HG03457 (cell line): ENCODE results near the gene SERTAD2.
A peak's percentile ranks its signal among the peaks of the same experiment; 100 is the strongest.

Experiments used
- ATAC-seq: cut with Tn5 transposase; IDR thresholded peaks from one replicate; pipeline ENCODE4 v1.9.1; 2021; ENCODE audit warnings: moderate number of reproducible peaks; ENCODE audit not compliant: unreplicated experiment

Gene SERTAD2

DNA sequence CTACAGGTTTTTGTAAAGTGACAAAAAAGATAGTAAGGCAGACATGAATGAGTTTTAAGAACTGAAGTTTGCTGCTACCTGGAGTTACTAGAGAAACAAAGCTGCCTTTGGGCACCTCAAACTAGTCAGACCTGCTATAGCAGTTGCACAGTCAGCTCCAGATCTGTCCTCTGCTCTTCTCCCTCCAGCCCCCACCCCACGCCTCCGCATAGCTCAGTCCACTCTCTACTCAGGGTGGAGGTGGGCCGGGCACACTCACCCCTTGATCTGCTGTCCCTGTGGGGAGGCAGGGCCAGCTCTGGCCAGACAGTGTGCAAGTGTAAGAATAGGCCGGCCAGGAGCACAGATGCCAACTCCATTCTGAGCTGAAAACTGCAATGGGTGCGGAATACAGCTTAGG is 4.1 kb downstream of the SERTAD2 start:
- no peak for ATAC-seq

DNA sequence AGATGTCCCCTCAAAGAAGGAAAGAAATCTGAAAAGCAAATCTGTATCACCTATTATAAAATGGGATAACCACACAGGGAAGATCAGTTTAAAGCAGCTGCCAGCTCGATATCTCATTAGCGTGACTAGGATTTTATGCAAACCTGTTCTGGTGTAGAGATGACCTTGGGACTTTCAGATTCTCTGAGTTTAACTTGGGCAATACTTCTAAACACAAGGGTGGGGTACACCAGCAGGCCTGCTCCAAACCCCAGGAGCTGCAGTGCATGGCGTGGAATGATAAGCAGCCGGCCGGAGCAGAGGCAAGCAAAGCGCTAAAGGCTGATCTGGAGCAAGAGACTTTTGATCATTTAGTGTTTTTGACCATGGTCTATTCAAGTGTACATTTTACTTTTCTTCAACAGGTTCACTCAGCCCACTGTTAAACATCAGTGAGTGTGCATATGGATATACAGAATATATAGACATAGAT is 4.7 kb downstream of the SERTAD2 start:
- ATAC-seq: no peak

DNA sequence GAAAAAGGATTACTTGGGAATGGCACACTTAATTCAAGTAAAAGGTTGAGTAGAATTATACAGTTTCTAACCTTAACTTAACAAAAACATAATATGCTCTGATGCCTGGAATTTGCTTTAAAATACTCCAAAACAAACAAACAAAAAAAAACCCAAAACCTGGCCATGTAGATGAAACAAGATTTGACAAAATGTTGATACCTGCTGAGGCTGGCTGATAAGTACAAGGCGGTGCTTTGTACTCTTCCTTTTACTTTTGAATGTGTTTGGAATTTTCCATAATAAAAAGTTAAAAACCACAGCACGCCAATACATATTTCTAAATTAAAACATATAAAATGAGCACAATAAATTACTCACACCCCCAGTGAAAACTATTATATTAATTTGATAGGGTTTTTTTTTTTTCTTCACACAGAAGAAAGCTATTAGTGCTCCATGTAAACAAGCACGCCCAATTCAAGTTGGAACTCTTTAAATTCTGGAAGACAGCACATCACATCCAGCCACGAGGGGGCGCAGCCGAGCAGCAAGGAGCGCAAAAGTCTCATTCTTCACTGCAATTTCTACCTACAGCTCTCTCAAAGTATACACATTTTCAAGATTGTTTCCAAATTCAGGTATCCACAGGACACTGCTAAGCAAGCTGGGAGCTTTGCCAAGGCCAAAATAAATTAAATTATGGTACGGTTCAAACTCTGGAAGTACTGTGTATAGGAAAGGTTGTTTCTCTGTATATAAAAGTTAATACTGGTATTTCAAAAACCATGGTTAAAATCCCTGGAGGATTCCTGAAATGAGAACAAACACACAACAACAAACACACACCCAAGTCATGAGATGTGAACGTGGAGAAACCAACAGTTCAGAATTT is 7.5 kb downstream of the SERTAD2 start:
- ATAC-seq: no peak

DNA sequence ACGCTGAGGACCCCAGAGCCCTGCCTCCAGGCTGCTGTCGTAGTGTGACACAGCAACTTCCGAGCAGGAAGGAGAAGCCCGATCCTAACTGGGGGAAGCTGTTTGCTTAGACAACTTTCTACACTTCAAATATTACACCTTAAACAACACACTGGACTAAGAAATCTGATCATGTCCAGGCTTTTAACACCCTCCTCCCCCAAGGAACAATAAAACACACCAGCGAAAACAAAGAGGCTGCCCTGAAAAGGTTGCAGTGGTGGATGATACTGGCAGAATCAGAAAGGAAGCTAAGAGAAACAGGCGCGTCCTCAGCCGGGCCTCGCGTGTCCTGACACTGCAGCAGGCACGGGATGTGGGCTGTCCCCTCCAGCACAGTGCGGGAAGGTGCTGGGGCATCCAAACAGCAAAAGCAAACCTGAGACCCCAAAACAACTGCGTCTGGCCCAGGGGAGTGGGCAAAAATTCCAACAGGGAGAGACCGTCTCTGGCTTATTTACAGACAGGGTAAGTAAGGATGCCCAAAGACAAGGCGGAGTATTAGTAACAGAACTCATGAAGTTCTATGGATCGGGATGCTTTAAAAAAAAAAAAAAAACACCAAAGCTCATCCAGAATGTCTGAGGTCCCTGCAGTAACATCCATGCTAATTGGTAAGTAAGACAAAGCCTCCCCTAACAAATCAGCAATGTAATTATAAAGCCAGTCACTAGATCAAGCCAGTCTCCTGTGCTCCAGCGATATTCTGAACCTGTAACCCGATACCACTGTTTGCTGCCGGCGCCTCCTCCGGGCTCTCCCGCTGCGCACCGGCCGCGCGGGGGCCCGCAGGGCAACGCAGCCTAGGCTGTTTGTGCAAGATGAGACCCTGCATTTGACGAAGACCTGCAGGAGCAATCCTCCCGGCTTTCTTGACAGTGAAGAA is 9.0 kb downstream of the SERTAD2 start:
- ATAC-seq: peak; percentile 44

DNA sequence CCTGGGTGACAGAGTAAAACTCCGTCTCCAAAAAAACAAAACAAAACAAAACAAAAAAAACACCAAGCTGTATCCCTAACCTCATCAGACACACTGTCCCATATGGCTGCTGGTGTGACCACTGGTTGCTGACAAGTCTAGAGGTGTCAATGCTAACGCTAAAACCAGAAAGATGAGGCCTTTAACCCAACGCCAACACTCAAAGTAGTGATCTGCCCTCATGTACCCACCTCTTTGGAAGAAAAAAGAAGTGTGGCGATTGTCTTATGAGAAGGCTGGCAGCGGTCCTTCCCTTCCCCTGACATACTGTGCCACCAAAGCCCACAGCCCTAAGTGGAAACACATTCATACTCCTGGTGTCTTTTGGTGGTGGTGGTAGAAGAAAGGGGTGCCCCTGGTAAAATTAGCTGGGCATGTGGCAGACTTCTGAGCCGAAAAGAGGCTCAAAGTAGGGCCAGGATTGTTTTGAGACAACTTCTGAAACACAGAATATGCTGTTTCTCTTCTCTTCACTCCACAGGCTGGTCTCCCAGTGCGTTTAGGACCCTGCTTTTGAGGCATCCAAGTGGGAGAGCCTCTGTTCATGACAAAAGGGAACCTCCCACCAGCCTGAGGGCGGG is 9.8 kb downstream of the SERTAD2 start:
- no peak for ATAC-seq

DNA sequence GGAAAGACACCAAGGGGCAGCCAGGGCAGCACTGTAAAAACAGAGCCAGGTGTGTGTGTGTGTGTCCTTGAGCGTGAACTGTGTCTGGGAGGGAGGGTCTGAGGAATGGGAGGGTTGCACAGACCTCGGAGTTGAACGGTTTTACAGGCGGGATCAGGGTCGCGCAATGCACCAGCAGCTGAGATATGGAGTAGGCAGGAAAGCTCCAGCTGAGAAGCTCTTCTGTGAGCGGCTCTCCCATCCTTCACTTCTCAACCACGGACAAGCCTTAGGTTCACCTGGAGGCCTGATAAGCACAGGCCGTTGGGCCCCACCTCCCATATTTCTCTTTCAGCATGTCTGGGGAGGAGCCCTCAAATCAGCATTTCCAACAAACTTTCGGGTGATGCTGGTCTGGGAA is 12.1 kb downstream of the SERTAD2 start:
- ATAC-seq: no peak

DNA sequence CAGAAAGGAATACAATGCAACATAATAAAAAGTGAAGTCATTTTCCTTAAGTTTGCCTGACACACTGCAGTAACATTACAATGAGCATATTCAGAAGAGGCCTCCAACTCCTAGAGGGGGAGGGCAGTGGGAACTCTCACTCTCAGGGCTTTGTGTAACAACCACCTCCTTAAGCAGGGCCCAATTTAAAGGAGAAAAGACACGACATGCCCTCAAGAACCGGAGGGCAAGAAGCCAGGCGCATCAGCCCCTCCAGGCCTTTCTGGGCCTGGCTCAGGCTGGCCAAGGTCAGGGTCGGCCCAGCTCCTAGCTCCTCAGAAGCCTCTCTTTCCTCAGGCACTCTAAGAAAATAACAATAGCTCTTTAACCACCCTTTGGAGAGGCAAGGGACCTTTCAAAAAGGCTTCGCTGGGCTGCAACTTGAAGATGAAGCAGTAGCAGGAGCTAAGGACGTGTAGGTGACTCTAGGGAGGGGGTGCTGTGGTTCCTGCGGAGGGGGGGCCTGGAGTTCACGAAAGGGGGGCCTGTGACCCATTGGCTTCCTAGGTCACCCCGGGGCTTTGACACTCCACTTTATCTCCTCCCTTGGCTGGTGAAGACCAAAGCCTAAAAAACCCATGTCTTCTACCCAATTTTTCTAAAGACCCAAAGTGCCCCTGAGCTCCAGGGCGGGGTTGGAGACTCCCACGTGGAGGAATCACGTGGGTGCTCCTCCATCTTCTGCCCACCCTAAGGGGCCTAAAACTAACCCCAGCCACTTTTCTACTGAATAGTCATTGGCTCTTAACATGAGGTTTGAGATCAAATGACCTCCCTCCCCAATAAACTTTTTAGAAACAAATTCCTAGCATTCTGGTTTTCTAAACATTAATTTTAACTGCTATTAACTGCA is 13.3 kb downstream of the SERTAD2 start:
- no peak for ATAC-seq

DNA sequence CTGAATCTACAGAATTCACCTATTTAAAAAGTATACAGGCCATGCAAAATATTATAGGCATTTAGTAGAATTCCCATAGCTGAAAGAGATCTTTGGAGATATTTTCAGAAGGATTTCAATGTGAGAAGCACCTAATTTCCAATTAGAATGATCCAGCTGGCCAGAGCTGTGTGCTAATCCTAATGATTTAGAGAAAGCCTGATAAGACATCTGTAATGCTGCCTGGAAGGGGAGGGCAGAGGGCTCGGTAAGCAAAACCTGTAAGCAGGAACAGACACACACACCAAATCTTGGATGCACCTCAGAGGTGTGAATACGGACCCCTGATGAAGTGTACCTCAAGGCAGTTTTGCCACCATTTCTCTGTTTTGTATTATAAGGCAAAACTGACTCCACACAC is 14.0 kb downstream of the SERTAD2 start:
- no peak for ATAC-seq

DNA sequence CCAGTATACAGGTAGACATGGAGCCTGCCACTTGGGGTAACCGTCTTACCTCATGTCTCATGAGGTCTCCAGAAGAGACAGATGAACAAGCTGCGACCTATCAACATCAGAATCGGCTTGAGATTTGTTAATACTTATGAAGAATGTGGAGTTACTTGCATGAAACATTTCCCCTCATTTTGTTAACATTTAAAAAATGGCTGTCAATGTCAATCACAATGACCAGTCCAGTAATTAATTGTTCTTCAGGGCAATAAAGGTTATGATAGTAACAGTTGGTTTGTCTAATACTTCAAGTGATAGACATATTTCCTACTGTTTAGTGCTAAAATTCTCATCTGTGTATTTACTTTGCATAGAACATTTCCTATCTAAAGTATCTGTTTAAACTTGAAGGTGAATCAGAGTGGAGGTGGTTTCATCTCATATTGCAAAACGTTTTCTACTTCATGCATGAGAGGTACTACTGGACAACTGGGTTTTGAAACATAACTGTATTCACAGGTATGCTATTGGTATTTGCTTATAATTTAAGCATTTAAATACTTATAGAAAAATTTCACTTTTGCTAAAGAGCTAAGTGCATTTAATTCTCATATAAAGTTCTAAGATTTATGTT is 15.1 kb downstream of the SERTAD2 start:
- ATAC-seq: no peak

DNA sequence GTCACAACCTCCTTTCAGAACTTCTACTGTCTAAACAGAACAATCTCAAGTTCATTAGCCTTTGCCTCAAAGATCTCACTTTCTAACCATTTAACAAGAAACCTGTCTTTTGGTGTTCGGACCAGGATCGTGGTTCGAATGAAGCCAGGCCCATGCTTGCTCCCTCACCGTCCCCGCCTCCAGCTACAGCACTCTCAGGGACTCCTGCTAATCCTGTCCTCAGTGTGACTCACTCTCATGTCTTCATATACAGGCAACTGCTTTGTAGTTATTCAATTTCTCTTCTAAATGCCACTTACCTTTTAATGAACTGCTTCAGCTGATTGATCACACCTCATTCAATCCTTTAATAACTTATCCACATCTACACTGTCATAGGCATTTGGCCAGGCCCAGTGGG is 15.8 kb downstream of the SERTAD2 start:
- no peak for ATAC-seq

DNA sequence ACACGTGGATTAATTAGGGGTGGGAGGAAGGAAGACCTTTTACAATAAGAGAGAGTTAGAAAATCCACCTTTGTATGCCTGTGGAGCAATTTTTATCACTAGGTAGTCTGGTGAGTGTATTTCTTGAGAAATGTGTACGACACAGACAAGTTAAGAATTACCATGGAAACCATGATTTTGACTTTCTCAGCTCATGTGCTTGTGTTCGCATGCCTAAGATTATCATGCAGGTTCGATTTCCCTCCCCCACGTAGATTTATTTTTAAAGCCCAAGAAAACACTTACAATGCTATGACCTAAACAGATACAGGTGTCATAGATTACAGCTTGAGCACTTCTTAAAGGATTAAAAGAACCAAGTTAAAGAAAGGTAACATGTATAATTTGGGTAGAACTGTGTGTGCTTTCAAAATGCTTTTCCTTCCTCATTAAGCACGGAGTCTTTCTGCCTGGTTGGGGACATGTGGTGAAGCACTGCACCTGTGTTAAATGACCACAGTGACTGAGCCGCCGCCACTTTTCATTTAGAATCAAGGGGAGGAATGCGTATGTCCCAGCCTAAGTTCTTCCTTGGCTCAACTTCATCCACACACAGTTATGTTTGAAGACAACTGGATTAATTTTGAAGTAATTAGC is 16.6 kb downstream of the SERTAD2 start:
- ATAC-seq: no peak

DNA sequence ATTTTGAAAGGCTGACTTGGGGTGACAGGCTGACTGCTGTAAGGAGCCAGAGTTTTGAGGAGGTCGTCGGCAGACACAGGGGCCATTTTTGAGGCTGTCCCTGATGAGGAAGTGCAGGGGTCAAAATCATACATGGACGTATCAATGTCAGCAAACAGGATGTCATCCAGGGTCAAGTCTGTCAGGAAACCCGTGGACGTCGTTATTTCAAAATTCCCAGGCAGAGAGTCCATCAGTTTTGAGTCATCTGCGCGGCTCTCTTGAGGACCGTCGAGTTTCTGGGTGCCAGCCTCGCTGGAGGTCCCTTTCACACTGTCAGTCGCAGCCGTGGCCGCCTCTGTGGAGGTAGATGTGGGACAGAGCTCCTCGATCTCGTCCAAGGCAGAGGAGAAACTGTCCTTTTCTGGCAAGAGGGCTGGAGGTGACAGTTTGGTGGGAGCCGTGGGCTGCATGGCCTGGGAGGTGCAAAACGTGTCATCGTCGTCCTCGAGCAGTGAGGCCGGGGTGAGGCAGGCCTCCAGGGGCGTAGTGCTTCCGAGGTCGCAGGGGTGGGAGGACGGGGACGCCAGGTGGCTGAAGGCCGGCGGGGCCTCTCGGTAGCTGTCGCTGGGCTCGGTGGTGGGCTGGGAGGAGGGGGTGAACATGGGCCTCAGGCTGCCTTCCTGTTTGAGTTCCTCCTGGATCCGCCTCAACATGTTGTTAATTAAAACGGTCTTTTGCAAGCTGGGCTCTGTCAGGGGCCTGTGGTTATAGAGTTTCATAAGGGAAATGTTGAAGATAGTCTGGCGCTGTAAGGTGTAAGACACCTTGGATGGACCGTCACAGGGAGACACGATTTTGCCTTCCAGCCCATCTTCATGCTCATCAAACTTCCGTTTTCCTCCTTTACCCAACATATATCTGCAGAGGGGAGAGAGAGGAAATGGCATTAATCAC is 17.5 kb downstream of the SERTAD2 start:
- peak; percentile 38 for ATAC-seq

DNA sequence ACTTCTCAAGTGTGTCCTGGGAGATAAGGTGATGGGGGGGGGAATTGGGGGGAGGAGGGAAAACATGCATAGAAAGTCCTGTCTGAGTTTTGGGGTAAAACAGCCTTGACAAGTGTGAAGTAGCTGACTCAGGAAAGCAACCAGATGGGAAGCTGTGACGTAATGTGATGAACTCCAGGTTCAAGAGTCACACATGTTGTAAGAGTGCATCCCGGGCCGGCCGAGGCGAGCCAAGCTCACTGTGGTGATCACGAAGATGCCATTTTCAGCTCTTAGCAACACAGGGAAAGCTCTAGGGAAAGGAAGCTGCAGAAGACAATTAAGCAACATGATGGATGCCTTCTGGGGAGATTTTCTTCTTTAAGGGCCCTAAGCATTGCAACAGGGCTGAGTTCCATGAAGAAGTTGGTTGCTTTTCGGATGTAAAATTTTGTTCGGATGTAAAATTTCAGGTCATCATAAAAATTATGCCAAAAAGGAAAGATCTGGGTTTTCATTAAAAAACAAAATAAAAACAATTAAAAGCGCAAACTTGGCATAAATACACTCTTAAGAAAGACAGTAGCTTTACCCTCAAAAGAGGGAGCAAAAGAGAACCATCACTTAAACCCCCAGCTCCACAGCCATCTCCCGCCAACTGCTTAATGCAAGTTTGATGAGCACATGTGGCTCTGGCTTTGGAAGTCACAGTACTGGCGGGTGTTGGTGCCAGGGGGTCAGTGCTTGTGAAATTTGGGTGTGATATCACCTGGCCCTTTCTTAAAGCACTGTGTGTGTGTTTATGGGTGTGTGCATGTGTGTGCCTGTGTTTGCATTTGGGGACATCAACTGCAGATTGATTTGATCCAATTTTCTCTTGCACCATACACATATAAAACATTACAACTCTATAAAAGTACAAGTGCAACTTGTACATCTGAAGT is 19.1 kb downstream of the SERTAD2 start:
- no peak for ATAC-seq

DNA sequence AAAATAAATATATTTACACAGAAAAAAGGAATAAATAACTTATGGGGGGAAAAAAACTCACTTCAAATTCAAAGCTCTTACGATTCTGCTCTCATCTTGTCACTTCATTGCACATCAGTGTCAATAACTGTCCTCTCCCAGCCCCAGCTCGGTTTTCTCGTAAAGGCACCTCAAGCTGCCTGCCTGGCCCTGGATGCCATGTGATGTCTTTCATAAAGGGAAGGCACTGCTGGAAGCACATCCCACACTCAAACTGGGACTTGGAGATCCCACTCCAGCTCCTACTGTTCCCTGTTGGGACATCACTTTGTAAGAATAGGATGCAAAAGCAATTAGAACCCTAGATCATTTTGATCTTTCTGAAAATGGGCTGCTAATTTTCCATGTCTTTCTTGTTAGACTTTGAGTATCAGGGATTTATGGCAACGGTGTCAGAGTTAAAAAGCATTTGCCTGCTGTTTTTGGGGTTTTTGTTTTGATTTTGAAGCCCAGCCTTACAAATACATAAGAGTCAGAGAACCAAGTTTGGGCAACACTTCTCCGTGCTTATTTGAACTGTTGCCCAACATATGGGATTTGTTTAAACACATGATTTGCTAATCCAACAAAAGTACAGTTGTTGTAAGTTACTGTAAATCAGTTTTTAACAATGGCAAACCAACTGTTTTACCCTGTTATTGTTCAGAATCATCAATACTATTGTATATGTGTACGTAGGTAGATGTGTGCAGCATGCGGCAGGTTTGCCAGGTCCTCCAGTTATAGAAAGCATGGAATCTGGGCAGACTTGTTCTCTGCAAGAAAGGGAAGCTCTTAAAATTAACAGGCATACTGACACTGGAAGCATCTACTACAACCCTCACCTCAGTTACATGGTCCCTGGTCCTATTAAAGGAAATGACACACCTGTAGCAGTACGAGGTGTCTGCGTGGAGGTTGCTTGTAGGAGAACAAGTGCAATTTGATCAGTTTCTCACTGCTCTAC is 20.6 kb downstream of the SERTAD2 start:
- ATAC-seq: no peak

DNA sequence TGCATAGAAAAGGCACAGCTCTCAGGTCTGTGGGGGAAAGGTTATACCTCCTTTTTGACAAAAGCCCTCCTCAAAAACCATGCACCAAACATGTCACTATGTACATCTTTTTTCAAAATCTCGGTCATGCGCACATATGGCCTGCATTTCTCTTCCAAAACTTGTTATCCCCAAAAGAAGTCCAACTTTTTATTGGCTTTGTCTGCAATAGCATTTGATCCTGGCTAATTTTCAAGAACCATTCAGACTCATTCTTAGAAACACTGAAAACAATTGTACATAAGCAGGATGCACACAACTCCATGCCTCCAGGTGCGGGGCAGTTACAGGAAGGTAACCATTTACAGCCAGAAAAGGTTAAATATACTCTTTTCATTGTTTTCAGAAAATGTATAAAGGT is 21.9 kb downstream of the SERTAD2 start:
- ATAC-seq: no peak

DNA sequence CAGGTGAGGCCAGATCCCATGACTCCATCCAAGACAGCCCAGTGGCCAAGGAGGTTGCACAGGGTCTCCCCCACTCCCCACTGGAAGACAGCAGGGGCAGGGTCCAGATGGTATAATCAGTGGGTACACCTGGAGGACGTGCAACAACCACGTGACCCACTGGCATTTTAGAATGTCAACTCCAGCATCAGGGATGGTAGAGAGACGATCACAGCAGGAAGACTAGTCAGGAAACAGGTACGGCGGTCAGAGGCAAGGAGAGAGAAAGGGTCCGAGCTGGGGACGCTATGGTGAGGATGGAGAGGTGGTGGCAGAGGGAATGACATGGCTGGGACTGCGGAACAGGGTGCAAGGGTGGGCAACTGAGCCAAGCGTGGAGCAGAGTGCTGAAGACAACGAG is 23.0 kb downstream of the SERTAD2 start:
- ATAC-seq: no peak
